Kidney (tissue), 14 donors: Measurements from ENCODE around the gene FADS2. TPM values are rescaled to one million over a fixed set of nuclear protein-coding genes. Genes with fewer than 3 reads are reported as not detected.

Experiments
- DNase-seq, 5 donors: peaks; one replicate each; pipeline ENCODE4 v3.0.0-alpha.2; 2013 to 2020
- FAIRE-seq: peaks from 2 replicates; lab custom pipeline; 2012; peaks lifted over from hg19 to GRCh38; lab: Jason Lieb, UNC
- H3K27ac ChIP-seq, 2 donors: one replicate each; pipeline ENCODE4 v1.7.0; 2013; ENCODE audit warnings: low read depth in 2 of 2, low read length in 2 of 2, inconsistent platforms in 1 of 2
- H3K27me3 ChIP-seq: one replicate; pipeline ENCODE4 v1.7.1; 2013; ENCODE audit warnings: low read length, inconsistent platforms; ENCODE audit not compliant: control insufficient read depth, insufficient read depth
- H3K36me3 ChIP-seq, 3 donors: one replicate each; pipeline versions ENCODE4 v1.7.0 to v1.7.1; 2013; ENCODE audit warnings: low read length in 3 of 3, control low read depth in 1 of 3, inconsistent platforms in 1 of 3; ENCODE audit not compliant: insufficient read depth in 3 of 3, control insufficient read depth in 2 of 3
- H3K4me1 ChIP-seq, 3 donors: one replicate each; pipeline versions ENCODE4 v1.7.0 to v1.7.1; 2013; ENCODE audit warnings: low read length in 3 of 3, inconsistent platforms in 1 of 3, low read depth in 1 of 3; ENCODE audit not compliant: control insufficient read depth in 2 of 3, insufficient read depth in 2 of 3
- H3K4me3 ChIP-seq, 3 donors: one replicate each; pipeline versions ENCODE4 v1.7.0 to v1.8.1; 2013; ENCODE audit warnings: low read length in 3 of 3, control low read depth in 1 of 3, inconsistent platforms in 1 of 3
- H3K9ac ChIP-seq, 3 donors: one replicate each; pipeline versions ENCODE4 v1.7.0 to v1.7.1; 2013; ENCODE audit warnings: low read length in 3 of 3, control low read depth in 1 of 3, inconsistent platforms in 1 of 3
- H3K9me3 ChIP-seq, 3 donors: one replicate each; pipeline versions ENCODE4 v1.7.0 to v1.7.1; 2013; ENCODE audit warnings: low read length in 3 of 3, control low read depth in 1 of 3, inconsistent platforms in 1 of 3; ENCODE audit not compliant: control insufficient read depth in 2 of 3, insufficient read depth in 1 of 3
- CTCF ChIP-seq: IDR thresholded peaks from 3 replicates; pipeline ENCODE4 v1.5.1; 2012; ENCODE audit warnings: mild to moderate bottlenecking, moderate library complexity, borderline replicate concordance; ENCODE audit not compliant: insufficient read depth; ENCODE audit errors: extremely low read depth
- intact Hi-C: fragments of 100-400 bp; cut with DNase I; formaldehyde crosslinking; loops from one replicate; pipeline ENCODE4 v1.11.1; 2022
- polyA plus RNA-seq: library from polyadenylated mRNA; stranded (reverse); fragments of 350-450 nt; fragmentation: Illumina TruSeq; extraction: RNeasy Lipid Tissue Mini Kit (QIAGEN cat#74804); gene quantifications from one replicate; pipeline ENCODE4 v1.2.3, GENCODE V29; 2014; ENCODE audit warnings: low read depth, low replicate concordance; ENCODE audit not compliant: insufficient read depth
- total RNA-seq: library from RNA; stranded (reverse); fragmentation: NEBNext Ultra II Directional; extraction: Animal tissue kit (Norgen Biotek cat#: 25700); gene quantifications from one replicate; pipeline ENCODE4 v1.2.1, GENCODE V29; 2021
- donor health status: control.
- donor health status: control.
- donor health status: control.
- donor health status: control.
- donor health status: control.
- donor health status: DM: yes; HTN: yes; CAD: no.
- donor health status: Normal renal cell carcinoma (clear cell type).

Gene FADS2
- total and polyA plus RNA-seq, 2 donors from 2014 or later: 9.8 to 49.2 TPM

GRCh38 chr11:61888590-61888989 lies 60.5 kb downstream of the FADS2 start:
- intact Hi-C loops: no loop called here
- H3K9ac ChIP-seq: no peak overlapping the region
- H3K4me3 ChIP-seq: no peak overlapping the region
- TF ChIP-seq CTCF: no peak
- H3K9me3 ChIP-seq: no peaks in the 10 kb centered on the region
- peak overlapping the region in 1 of 2 donors; percentile 59 for H3K27ac ChIP-seq
- H3K27me3 ChIP-seq: no peaks in the 10 kb centered on the region
- H3K4me1 ChIP-seq: peaks cover 0 to 13% (median 13%) of the 10 kb centered on the region in 3 donors
- H3K36me3 ChIP-seq: no peaks in the 10 kb centered on the region
- FAIRE-seq: no peak
- no peak for DNase-seq

- intact Hi-C loops: no loop called here
- FAIRE-seq: no peak
- Histone ChIP-seq H3K27ac (no peak overlapping the region), H3K4me3 (peak overlapping the region in 1 of 3 donors; percentile 69), H3K4me1 (peaks cover 0 to 13% (median 13%) of the 10 kb centered on the region in 3 donors), H3K9ac (peak overlapping the region in 1 of 3 donors; percentile 85), H3K27me3 (no peaks in the 10 kb centered on the region), H3K36me3 (no peaks in the 10 kb centered on the region), H3K9me3 (no peaks in the 10 kb centered on the region)
- no peak for DNase-seq
- TF ChIP-seq CTCF: no peak
These were observed 61.7 kb downstream of the FADS2 start for GRCh38 chr11:61889831-61890230.

- DNase-seq (peak; percentile 42 to 89 (median 57)), FAIRE-seq (no peak)
- no peaks in the 10 kb centered on the region for H3K9me3 ChIP-seq
- no peaks in the 10 kb centered on the region for H3K36me3 ChIP-seq
- H3K9ac ChIP-seq: peak overlapping the region in 2 of 3 donors; percentile 46 to 85
- peak overlapping the region; percentile 47 to 51 for H3K27ac ChIP-seq
- H3K4me1 ChIP-seq: peaks cover 0 to 13% (median 13%) of the 10 kb centered on the region in 3 donors
- peak overlapping the region; percentile 41 to 69 (median 53) for H3K4me3 ChIP-seq
- H3K27me3 ChIP-seq: no peaks in the 10 kb centered on the region
- intact Hi-C loops: no loop called here
- no peak for TF ChIP-seq CTCF
These were observed 62.6 kb downstream of the FADS2 start for GRCh38 chr11:61890529-61891330.
